Neuronal stem cell (in vitro differentiated cells): ENCODE results near the gene CCT3. TPM values are rescaled to one million over a fixed set of nuclear protein-coding genes. Genes with fewer than 3 reads are reported as not detected.

Source experiments
- DNase-seq: peaks from one replicate; pipeline ENCODE4 v3.0.0-alpha.2; 2013; ENCODE audit warnings: low spot score
- H2AFZ ChIP-seq: one replicate; pipeline ENCODE4 v1.6.1; 2013; ENCODE audit warnings: mild to moderate bottlenecking, low read length, inconsistent platforms
- H2AK5ac ChIP-seq: 2 replicates; pipeline ENCODE4 v1.6.1; 2013; ENCODE audit warnings: low read depth, mild to moderate bottlenecking, inconsistent platforms, low read length, moderate library complexity, mixed read lengths
- H2BK120ac ChIP-seq: 2 replicates; pipeline ENCODE4 v1.6.1; 2013; ENCODE audit warnings: low read depth, mild to moderate bottlenecking, inconsistent platforms, low read length, moderate library complexity, mixed read lengths
- H2BK12ac ChIP-seq: one replicate; pipeline ENCODE4 v1.6.1; 2013; ENCODE audit warnings: low read length, inconsistent platforms
- H2BK15ac ChIP-seq: 2 replicates; pipeline ENCODE4 v1.6.1; 2013; ENCODE audit warnings: mild to moderate bottlenecking, low read length, inconsistent platforms, mixed read lengths
- H2BK5ac ChIP-seq: one replicate; pipeline ENCODE4 v1.6.1; 2013; ENCODE audit warnings: inconsistent platforms, mild to moderate bottlenecking, low read length, moderate library complexity
- H3K14ac ChIP-seq: one replicate; pipeline ENCODE4 v1.6.1; 2013; ENCODE audit warnings: low read length, inconsistent platforms
- H3K18ac ChIP-seq: 2 replicates; pipeline ENCODE4 v1.6.1; 2013; ENCODE audit warnings: low read length, inconsistent platforms
- H3K23ac ChIP-seq: 2 replicates; pipeline ENCODE4 v1.6.1; 2013; ENCODE audit warnings: low read depth, mild to moderate bottlenecking, mixed read lengths, low read length, inconsistent platforms; ENCODE audit not compliant: poor library complexity
- H3K27ac ChIP-seq: replicated peaks from 3 replicates; pipeline ENCODE4 v1.5.1; 2013; ENCODE audit warnings: low read length, inconsistent platforms
- H3K27me3 ChIP-seq, 3 experiments: 2 replicates each; pipeline ENCODE4 v1.6.1; 2013; ENCODE audit warnings: low read length in 3 of 3, mild to moderate bottlenecking in 2 of 3, inconsistent platforms in 1 of 3, low read depth in 1 of 3, mixed read lengths in 1 of 3, moderate library complexity in 1 of 3; ENCODE audit not compliant: control insufficient read depth in 3 of 3, insufficient read depth in 3 of 3
- H3K36me3 ChIP-seq, 2 donors: replicated peaks in 1 of 2; 2 replicates each; pipeline ENCODE4 v1.6.1; 2013; ENCODE audit warnings: low read length in 2 of 2; ENCODE audit not compliant: control insufficient read depth in 2 of 2, insufficient read depth in 2 of 2
- H3K4ac ChIP-seq: 2 replicates; pipeline ENCODE4 v1.6.1; 2013; ENCODE audit warnings: inconsistent platforms, mild to moderate bottlenecking, low read length, moderate library complexity
- H3K4me1 ChIP-seq, 2 donors: 1 replicate in 1 of 2; 2 replicates in 1 of 2; pipeline ENCODE4 v1.6.1; 2013; ENCODE audit warnings: low read length in 2 of 2, low read depth in 1 of 2; ENCODE audit not compliant: control insufficient read depth in 2 of 2, insufficient read depth in 1 of 2
- H3K4me2 ChIP-seq: one replicate; pipeline ENCODE4 v1.6.1; 2013; ENCODE audit warnings: mild to moderate bottlenecking, low read length, inconsistent platforms; ENCODE audit not compliant: insufficient read depth, poor library complexity, severe bottlenecking
- H3K4me3 ChIP-seq, 2 donors: 2 replicates each; pipeline ENCODE4 v1.5.1; 2013; ENCODE audit warnings: low read length in 2 of 2, mild to moderate bottlenecking in 2 of 2, inconsistent platforms in 1 of 2, moderate library complexity in 1 of 2
- H3K79me1 ChIP-seq: one replicate; pipeline ENCODE4 v1.6.1; 2013; ENCODE audit warnings: low read depth, mild to moderate bottlenecking, inconsistent platforms, low read length, moderate library complexity
- H3K9ac ChIP-seq: one replicate; pipeline ENCODE4 v1.6.1; 2013; ENCODE audit warnings: mild to moderate bottlenecking, low read depth, low read length, inconsistent platforms; ENCODE audit not compliant: poor library complexity
- H3K9me3 ChIP-seq, 2 donors: replicated peaks in 1 of 2; 2 replicates each; pipeline versions ENCODE3 to v1.6.1; 2013; ENCODE audit warnings: low read length in 2 of 2, mild to moderate bottlenecking in 2 of 2, inconsistent platforms in 1 of 2, low read depth in 1 of 2, mixed read lengths in 1 of 2, moderate library complexity in 1 of 2; ENCODE audit not compliant: control insufficient read depth in 2 of 2, insufficient read depth in 1 of 2
- H4K8ac ChIP-seq: one replicate; pipeline ENCODE4 v1.6.1; 2013; ENCODE audit warnings: low read depth, mild to moderate bottlenecking, inconsistent platforms, low read length, moderate library complexity
- H4K91ac ChIP-seq: one replicate; pipeline ENCODE4 v1.6.1; 2013; ENCODE audit warnings: low read length, low read depth, mild to moderate bottlenecking, inconsistent platforms; ENCODE audit not compliant: poor library complexity
- WGBS, 2 donors: extraction: QIAGEN DNeasy Blood & Tissue Kit; methylation state at CpG; one replicate each; pipeline ENCODE4 v1.1.7; 2013; ENCODE audit warnings: missing lambda C conversion rate in 2 of 2, mixed read lengths in 1 of 2; ENCODE audit not compliant: insufficient read length in 2 of 2, insufficient replicate concordance in 1 of 2; ENCODE audit errors: extremely low coverage in 2 of 2; 5-methylcytosine and 5-hydroxymethylcytosine counted together
- polyA plus RNA-seq, 2 experiments: library from polyadenylated mRNA; stranded (reverse); fragments of 200-250 nt; gene quantifications; one replicate each; pipeline ENCODE4 v1.2.3, GENCODE V29; 2013

CCT3 gene
- 153 TPM for polyA plus RNA-seq (2013, experiment 1 of 2)
- polyA plus RNA-seq (2013, experiment 2 of 2), result 152 TPM

DNA sequence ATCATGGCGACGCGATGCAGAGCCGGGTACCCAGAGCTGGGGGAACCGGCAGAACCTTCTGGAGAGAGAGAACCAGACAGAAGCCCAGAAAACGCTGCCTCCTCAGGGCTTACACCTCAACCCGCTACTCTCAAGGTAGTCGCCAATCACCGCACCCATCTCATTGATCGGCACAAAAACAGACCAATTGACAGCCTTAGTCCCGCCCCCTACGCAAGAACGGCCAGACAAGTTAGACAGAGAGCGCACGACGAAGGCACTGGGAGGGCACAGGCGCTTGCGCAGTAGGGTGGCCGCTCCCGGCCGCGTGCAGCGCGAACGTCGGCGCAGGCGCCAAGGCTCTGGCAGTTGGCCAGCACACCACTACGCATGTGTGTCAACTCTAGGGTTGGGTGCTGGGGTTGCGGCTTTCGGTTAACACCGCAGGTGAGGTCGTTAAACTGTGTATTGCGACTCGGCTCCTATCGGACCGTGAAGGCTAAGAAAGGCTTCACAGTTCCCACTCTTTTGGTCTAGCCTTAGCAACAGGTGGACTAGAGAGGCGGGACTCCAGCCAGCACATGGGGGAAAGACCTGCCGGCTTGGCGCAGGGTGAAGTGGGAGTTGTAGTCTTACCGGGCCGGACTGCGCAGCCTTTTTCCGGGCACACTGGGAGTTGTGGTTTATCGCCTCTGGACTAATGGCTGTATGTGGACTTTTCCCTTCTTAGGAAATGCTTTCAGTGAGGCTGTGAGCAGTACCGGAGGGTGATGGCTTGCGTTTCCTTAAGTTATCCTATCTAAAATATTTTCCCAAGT lies at the start of gene CCT3, which contains the start of gene TSACC:
CCT3 (minus strand) TSS at position 113 of the 797 bp plus-strand sequence; CDS start at position 5, 108 bp downstream.
TSACC (plus strand) TSS at position 347 of the 797 bp plus-strand sequence. CDS start 1,232 bp downstream, outside the sequence.
- H3K4ac ChIP-seq, result no peak within 1 kb of the TSS
- H2BK5ac ChIP-seq, result peak within 1 kb of the TSS; percentile 84
- no peak within 1 kb of the TSS for H3K14ac ChIP-seq
- H2BK12ac ChIP-seq, result peak within 1 kb of the TSS; percentile 88
- no peak within 1 kb of the TSS for H2AK5ac ChIP-seq
- H2AFZ ChIP-seq, result peak within 1 kb of the TSS; percentile 95
- H4K8ac ChIP-seq, result no peak within 1 kb of the TSS
- no peaks in the 10 kb centered on the region for H3K79me1 ChIP-seq
- H3K4me3 ChIP-seq, result peak within 1 kb of the TSS; percentile 57 to 94
- peak within 1 kb of the TSS; percentile 77 for H3K4me2 ChIP-seq
- peaks cover 0 to 9% (median 0%) of the 10 kb centered on the region in 3 experiments for H3K27me3 ChIP-seq
- H3K18ac ChIP-seq, result peak within 1 kb of the TSS; percentile 96
- no CpG with 5 or more reads among the region's 47 CpGs for WGBS, 2 donors
- peak within 1 kb of the TSS; percentile 67 for H3K27ac ChIP-seq
- H3K23ac ChIP-seq, result peak within 1 kb of the TSS; percentile 60
- H3K4me1 ChIP-seq, result peaks cover 2 to 5% of the 10 kb centered on the region in 2 donors
- peaks cover 12 to 35% of the 10 kb centered on the region in 2 donors for H3K36me3 ChIP-seq
- H2BK15ac ChIP-seq, result no peak within 1 kb of the TSS
- DNase-seq, result peak; percentile 100
- peak within 1 kb of the TSS; percentile 88 for H3K9ac ChIP-seq
- H2BK120ac ChIP-seq, result no peak within 1 kb of the TSS
- no peaks in the 10 kb centered on the region for H3K9me3 ChIP-seq
- no peak within 1 kb of the TSS for H4K91ac ChIP-seq

DNA sequence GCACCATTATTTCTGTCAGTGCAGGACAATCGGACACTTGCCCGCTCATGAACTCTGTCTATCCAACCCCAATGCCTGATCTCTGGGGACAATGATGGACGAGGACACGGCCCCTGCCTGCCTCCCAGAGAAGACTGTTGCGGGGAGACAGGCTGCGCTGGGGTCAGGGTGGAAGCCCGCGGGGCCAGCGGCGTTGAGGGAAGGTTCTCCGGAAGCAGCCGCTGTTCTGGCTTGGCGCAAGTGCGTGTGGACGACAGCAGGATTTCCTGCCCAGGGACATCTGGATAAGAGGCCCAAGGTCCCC lies 49.7 kb upstream of the CCT3 start:
- Histone ChIP-seq H3K23ac (peak overlapping the region; percentile 60), H2AFZ (peak overlapping the region; percentile 94), H3K27me3 (peaks cover 8 to 88% (median 74%) of the 10 kb centered on the region in 3 experiments), H3K18ac (peak overlapping the region; percentile 85), H3K14ac (no peak overlapping the region), H3K36me3 (no peaks in the 10 kb centered on the region), H4K91ac (no peak overlapping the region), H2BK12ac (peak overlapping the region; percentile 14), H2BK120ac (no peak overlapping the region), H3K4me3 (peak overlapping the region in 1 of 2 donors; percentile 43), H3K27ac (no peak overlapping the region), H3K4me1 (peaks cover 19 to 40% of the 10 kb centered on the region in 2 donors), H3K4me2 (peak overlapping the region; percentile 58), H2BK15ac (peak overlapping the region; percentile 50), H3K9me3 (no peaks in the 10 kb centered on the region), H2AK5ac (peak overlapping the region; percentile 89), H3K4ac (no peak overlapping the region), H3K9ac (peak overlapping the region; percentile 53), H4K8ac (no peak overlapping the region), H3K79me1 (no peaks in the 10 kb centered on the region), H2BK5ac (no peak overlapping the region)
- no peak for DNase-seq
- no CpG with 5 or more reads among the region's 15 CpGs for WGBS, 2 donors

DNA sequence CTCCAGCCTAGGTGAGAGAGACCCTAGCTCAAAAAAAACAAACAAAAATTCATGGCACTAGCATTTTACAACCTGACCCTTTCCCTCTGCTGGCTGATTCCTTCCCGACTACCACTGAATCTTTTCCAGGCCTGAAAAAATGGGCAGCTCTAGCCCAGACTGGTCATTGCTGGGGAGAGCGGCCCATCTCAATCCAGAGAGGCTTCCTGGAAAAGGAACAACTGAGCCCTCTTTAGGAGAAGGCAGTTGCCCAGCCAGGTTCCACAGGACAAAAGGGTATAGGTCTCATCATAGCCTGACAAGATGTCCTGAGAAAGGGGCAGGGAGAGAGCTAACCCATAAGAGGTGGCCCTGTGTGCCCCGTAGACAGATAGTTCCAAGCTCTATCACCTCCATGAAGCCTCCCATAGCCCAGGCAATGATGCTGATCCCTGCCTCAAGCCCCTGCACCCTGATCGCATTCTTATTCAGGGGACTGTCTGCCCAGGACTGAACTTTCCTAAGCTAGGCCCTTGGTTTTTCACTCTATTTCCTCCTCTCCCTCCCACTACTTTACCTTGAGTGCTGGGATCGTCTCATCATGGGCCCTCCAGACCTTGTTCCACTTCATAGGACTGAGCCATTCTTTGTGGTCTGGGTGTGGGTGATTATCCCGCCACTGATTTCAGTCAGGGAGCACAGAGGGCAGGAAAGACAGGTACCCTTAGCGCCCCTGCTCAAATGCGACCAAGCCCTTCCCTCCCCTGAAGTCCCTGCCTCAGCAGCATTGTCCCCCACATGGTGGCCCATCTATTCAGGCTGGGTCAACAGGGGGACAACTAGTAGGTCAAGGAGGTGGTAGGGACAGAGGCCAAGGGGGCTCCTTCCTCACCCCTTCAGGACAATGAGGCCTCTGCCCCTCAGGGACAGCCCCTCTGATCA lies 49.1 kb upstream of the CCT3 start:
- H2BK120ac ChIP-seq, result no peak overlapping the region
- no peak overlapping the region for H2BK12ac ChIP-seq
- H3K79me1 ChIP-seq, result no peaks in the 10 kb centered on the region
- peak overlapping the region; percentile 89 for H2AK5ac ChIP-seq
- H3K4me3 ChIP-seq, result peak overlapping the region in 1 of 2 donors; percentile 43
- no peak overlapping the region for H3K14ac ChIP-seq
- H3K23ac ChIP-seq, result peak overlapping the region; percentile 60
- no peaks in the 10 kb centered on the region for H3K9me3 ChIP-seq
- no peak overlapping the region for H3K4ac ChIP-seq
- no peak overlapping the region for H3K27ac ChIP-seq
- H2BK5ac ChIP-seq, result no peak overlapping the region
- no peak overlapping the region for H4K8ac ChIP-seq
- peak overlapping the region; percentile 94 for H2AFZ ChIP-seq
- no peak overlapping the region for H3K9ac ChIP-seq
- peak overlapping the region; percentile 85 for H3K18ac ChIP-seq
- no peak overlapping the region for H3K4me2 ChIP-seq
- H4K91ac ChIP-seq, result no peak overlapping the region
- peaks cover 13 to 37% of the 10 kb centered on the region in 2 donors for H3K4me1 ChIP-seq
- H3K27me3 ChIP-seq, result peaks cover 8 to 88% (median 74%) of the 10 kb centered on the region in 3 experiments
- H3K36me3 ChIP-seq, result no peaks in the 10 kb centered on the region
- no peak for DNase-seq
- WGBS, 2 donors, result no CpG with 5 or more reads among the region's 8 CpGs
- no peak overlapping the region for H2BK15ac ChIP-seq
